ENCODE measurements around the gene MAD1L1. TPM values are rescaled to one million over a fixed set of nuclear protein-coding genes. Genes with fewer than 3 reads are reported as not detected.

Gene MAD1L1
- total RNA-seq, 1 experiment from 2014 or later: 38.5 TPM

DNA sequence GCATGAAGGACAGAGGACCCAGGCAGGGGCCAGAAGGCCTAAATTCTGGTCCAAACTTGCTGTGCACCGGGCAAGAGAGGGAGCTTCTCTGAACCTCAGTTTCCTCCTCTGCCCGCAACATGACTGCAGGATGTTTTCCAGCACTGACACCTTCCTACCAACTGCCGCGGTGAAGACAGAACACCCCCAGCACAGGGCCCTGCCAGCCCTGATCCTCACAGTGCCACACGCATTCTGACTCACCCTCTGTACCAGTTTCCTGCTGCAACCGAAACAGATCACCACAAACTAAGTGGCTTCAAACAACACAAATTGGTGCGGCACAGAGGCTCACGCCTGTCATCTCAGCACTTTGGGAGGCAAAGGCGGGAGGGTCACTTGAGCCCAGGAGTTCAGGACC is 18.1 kb downstream of the MAD1L1 start:
- POLR2A ChIA-PET: no interaction called here
- Histone ChIP-seq H3K27ac (ENCODE audit: low read depth, low read length) (no peak overlapping the region), H3K36me3 (ENCODE audit: control insufficient read depth in 1 of 2, insufficient read depth in 2 of 2, low read length in 2 of 2) (peaks cover 13 to 36% of the 10 kb centered on the region in 2 experiments), H3K9me2 (ENCODE audit: insufficient read depth) (no peaks in the 10 kb centered on the region), H3K9ac (ENCODE audit: low read length) (no peak overlapping the region), H3K4me1 (ENCODE audit: control insufficient read depth in 1 of 2, insufficient read depth in 2 of 2, low read length in 2 of 2) (no peaks in the 10 kb centered on the region), H3K9me3 (ENCODE audit: control insufficient read depth in 1 of 2, insufficient read depth in 1 of 2, low read depth in 1 of 2, low read length in 2 of 2) (no peaks in the 10 kb centered on the region), H3K4me3 (replicated peaks in 1 of 2; ENCODE audit: low read depth in 1 of 2, low read length in 2 of 2) (no peak overlapping the region), H4K20me1 (ENCODE audit: insufficient read depth) (no peaks in the 10 kb centered on the region), H3K27me3 (ENCODE audit: insufficient read depth, low read length) (no peaks in the 10 kb centered on the region), H2AFZ (ENCODE audit: low read depth, low read length, poor library complexity, severe bottlenecking) (no peak overlapping the region), H3K4me2 (ENCODE audit: low read length) (no peak overlapping the region), H3K79me2 (ENCODE audit: insufficient read depth, low read length) (no peaks in the 10 kb centered on the region)
- TF ChIP-seq, protein P1, sequence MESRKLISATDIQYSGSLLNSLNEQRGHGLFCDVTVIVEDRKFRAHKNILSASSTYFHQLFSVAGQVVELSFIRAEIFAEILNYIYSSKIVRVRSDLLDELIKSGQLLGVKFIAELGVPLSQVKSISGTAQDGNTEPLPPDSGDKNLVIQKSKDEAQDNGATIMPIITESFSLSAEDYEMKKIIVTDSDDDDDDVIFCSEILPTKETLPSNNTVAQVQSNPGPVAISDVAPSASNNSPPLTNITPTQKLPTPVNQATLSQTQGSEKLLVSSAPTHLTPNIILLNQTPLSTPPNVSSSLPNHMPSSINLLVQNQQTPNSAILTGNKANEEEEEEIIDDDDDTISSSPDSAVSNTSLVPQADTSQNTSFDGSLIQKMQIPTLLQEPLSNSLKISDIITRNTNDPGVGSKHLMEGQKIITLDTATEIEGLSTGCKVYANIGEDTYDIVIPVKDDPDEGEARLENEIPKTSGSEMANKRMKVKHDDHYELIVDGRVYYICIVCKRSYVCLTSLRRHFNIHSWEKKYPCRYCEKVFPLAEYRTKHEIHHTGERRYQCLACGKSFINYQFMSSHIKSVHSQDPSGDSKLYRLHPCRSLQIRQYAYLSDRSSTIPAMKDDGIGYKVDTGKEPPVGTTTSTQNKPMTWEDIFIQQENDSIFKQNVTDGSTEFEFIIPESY (IDR thresholded peaks at IDR 0.05; ENCODE audit: extremely low read depth, insufficient replicate concordance, low read length): no peak
- TF ChIP-seq, protein P2, sequence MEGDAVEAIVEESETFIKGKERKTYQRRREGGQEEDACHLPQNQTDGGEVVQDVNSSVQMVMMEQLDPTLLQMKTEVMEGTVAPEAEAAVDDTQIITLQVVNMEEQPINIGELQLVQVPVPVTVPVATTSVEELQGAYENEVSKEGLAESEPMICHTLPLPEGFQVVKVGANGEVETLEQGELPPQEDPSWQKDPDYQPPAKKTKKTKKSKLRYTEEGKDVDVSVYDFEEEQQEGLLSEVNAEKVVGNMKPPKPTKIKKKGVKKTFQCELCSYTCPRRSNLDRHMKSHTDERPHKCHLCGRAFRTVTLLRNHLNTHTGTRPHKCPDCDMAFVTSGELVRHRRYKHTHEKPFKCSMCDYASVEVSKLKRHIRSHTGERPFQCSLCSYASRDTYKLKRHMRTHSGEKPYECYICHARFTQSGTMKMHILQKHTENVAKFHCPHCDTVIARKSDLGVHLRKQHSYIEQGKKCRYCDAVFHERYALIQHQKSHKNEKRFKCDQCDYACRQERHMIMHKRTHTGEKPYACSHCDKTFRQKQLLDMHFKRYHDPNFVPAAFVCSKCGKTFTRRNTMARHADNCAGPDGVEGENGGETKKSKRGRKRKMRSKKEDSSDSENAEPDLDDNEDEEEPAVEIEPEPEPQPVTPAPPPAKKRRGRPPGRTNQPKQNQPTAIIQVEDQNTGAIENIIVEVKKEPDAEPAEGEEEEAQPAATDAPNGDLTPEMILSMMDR (IDR thresholded peaks at IDR 0.05 in 2 of 3, conservative IDR thresholded peaks at IDR 0.05 in 1 of 3; ENCODE audit: borderline replicate concordance in 1 of 3, insufficient read depth in 1 of 3, low read depth in 2 of 3, low read length in 2 of 3): no peak
- no peak for TF ChIP-seq EGR1 (IDR thresholded peaks at IDR 0.05; ENCODE audit: low read depth)
- DNase-seq (ENCODE audit: low read depth, low spot score): no peak
- BruUV-seq (replicated peaks): no TSS peak
- RAD21 ChIA-PET (ENCODE audit: low non-redundant PET in 1 of 2, low total read pairs in 2 of 2, uncharacterized antibody in 2 of 2, unreplicated experiment in 2 of 2): no interaction called here
- intact Hi-C loops (cut with micrococcal nuclease): no loop called here
- CTCF ChIA-PET: no interaction called here
- ATAC-seq: no peak
